ENCODE data around the gene HMGCLL1.

Gene HMGCLL1

GRCh38 chr6:55541024-55541423, 38.0 kb downstream of the HMGCLL1 start:
- TF ChIP-seq, protein P1, sequence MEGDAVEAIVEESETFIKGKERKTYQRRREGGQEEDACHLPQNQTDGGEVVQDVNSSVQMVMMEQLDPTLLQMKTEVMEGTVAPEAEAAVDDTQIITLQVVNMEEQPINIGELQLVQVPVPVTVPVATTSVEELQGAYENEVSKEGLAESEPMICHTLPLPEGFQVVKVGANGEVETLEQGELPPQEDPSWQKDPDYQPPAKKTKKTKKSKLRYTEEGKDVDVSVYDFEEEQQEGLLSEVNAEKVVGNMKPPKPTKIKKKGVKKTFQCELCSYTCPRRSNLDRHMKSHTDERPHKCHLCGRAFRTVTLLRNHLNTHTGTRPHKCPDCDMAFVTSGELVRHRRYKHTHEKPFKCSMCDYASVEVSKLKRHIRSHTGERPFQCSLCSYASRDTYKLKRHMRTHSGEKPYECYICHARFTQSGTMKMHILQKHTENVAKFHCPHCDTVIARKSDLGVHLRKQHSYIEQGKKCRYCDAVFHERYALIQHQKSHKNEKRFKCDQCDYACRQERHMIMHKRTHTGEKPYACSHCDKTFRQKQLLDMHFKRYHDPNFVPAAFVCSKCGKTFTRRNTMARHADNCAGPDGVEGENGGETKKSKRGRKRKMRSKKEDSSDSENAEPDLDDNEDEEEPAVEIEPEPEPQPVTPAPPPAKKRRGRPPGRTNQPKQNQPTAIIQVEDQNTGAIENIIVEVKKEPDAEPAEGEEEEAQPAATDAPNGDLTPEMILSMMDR (IDR thresholded peaks at IDR 0.05; ENCODE audit: insufficient read depth, low read depth, low read length, missing control alignments), result no peak
- H3K4me3 ChIP-seq (ENCODE audit: low read length), result no peak overlapping the region
- DNase-seq (ENCODE audit: low read depth), result no peak

- DNase-seq (ENCODE audit: low read depth), result no peak
- TF ChIP-seq, protein P1 (IDR thresholded peaks at IDR 0.05; ENCODE audit: insufficient read depth, low read depth, low read length, missing control alignments), result no peak
- H3K4me3 ChIP-seq (ENCODE audit: low read length), result no peak overlapping the region
Measured at GRCh38 chr6:55536391-55536956, 42.5 kb downstream of the HMGCLL1 start.

DNA sequence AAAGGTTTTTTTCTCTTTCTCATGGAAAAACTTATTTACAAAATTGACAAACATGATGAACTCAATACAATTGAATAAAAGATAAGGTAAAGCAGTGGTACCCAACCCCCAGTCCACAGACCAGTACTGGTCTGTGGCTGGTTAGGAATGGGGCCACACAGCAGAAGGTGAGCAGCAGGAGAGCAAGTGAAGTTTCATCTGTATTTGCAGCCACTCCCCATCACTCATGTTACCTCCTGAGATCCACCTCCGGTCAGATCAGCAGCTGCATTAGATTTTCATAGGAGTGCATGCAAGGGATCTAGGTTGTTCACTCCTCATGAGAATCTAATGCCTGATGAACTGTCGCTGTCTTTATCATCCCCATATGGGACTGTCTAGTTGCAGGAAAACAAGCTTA, 47.5 kb downstream of the HMGCLL1 start:
- TF ChIP-seq, protein P1 (IDR thresholded peaks at IDR 0.05; ENCODE audit: insufficient read depth, low read depth, low read length, missing control alignments), result no peak
- DNase-seq (ENCODE audit: low read depth), result no peak
- no peak overlapping the region for H3K4me3 ChIP-seq (ENCODE audit: low read length)

DNA sequence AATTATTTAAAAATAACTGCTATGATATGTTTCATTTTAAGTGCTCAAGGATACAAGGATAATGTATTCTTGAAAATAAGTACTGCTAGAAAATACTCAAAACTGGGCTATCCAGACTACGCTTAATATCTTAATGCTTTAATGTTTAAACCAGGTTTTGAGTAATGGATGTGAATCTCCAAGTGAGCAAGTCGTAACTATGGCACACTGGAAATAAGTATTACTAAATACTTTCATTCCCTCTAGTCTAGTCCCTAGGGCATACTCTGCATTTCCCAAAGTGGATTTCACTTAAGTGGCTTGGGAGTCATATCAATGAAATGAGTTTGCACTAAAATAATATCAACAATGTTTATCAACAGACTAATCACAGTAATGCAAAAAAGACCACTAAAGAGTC, 48.1 kb downstream of the HMGCLL1 start:
- TF ChIP-seq, protein P1 (IDR thresholded peaks at IDR 0.05; ENCODE audit: insufficient read depth, low read depth, low read length, missing control alignments), result no peak
- H3K4me3 ChIP-seq (ENCODE audit: low read length), result no peak overlapping the region
- no peak for DNase-seq (ENCODE audit: low read depth)

DNA sequence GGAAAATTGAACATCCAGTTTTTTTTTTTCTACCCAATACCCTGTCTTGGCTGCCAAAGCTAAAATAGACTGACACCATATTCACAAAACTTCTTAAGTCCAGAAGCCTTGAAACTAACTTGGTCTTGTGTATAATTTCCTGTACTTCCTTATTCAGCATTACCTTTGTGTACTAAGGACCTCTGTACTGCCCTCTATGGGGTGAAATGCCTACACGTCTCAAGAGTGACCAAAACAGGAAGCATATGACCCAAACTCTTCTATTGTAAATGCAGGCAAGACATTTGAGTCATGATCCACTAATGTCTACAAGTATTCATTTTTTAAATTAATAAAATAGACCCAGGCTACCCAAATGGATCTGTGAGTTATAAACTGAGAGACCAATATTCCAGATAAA, 50.4 kb downstream of the HMGCLL1 start:
- peak; percentile 72 for DNase-seq (ENCODE audit: low read depth)
- TF ChIP-seq, protein P1 (IDR thresholded peaks at IDR 0.05; ENCODE audit: insufficient read depth, low read depth, low read length, missing control alignments), result peak; percentile 53
- H3K4me3 ChIP-seq (ENCODE audit: low read length), result no peak overlapping the region

GRCh38 chr6:55524441-55524840, 54.6 kb downstream of the HMGCLL1 start:
- no peak overlapping the region for H3K4me3 ChIP-seq (ENCODE audit: low read length)
- TF ChIP-seq, protein P1 (IDR thresholded peaks at IDR 0.05; ENCODE audit: insufficient read depth, low read depth, low read length, missing control alignments), result no peak
- no peak for DNase-seq (ENCODE audit: low read depth)

- no peak for DNase-seq (ENCODE audit: low read depth)
- no peak overlapping the region for H3K4me3 ChIP-seq (ENCODE audit: low read length)
- TF ChIP-seq, protein P1 (IDR thresholded peaks at IDR 0.05; ENCODE audit: insufficient read depth, low read depth, low read length, missing control alignments), result no peak
Measured at GRCh38 chr6:55518529-55519060, 60.4 kb downstream of the HMGCLL1 start.

Measured in epithelial cell of esophagus (primary cell).